CD4-positive, alpha-beta T cell treated with Interferon gamma for 1 hour (primary cell): ENCODE measurements around the gene REP15.
"Not testable (repeated sequence)": the region's sequence is repeated elsewhere in the genome, so short reads cannot be mapped to it uniquely, and the experiment has no call there.

Experiments used
- DNase-seq: peaks from one replicate; pipeline ENCODE4 v3.0.0-alpha.2; 2020

The REP15 gene

GRCh38 chr12:27703720-27704452 is 7.6 kb downstream of the REP15 start:
- peak; percentile 50 for DNase-seq

- no peak for DNase-seq
Measured at GRCh38 chr12:27705263-27705662, 9.0 kb downstream of the REP15 start.

- DNase-seq: no peak
Measured at GRCh38 chr12:27707216-27707615, 11.0 kb downstream of the REP15 start.

- DNase-seq: no peak
Measured at GRCh38 chr12:27709212-27709931, 13.1 kb downstream of the REP15 start.

- no peak for DNase-seq
Measured at GRCh38 chr12:27709932-27710591, 13.8 kb downstream of the REP15 start.

GRCh38 chr12:27710592-27711316 is 14.5 kb downstream of the REP15 start, which contains the start of gene MRPS35:
Gene MRPS35 (plus strand): TSS chr12:27710832. CDS start chr12:27710844, 12 bp downstream.
- DNase-seq: peak; percentile 87

- no peak for DNase-seq
Measured at GRCh38 chr12:27711317-27711682, 15.1 kb downstream of the REP15 start.

GRCh38 chr12:27711967-27712366 is 15.7 kb downstream of the REP15 start:
- no peak for DNase-seq

- no peak for DNase-seq
Measured at GRCh38 chr12:27723212-27723611, 27.0 kb downstream of the REP15 start.

GRCh38 chr12:27730097-27730588 is 33.9 kb downstream of the REP15 start:
- no peak for DNase-seq

- DNase-seq: no peak
Measured at GRCh38 chr12:27732281-27732680, 36.0 kb downstream of the REP15 start.

GRCh38 chr12:27733052-27733656 is 36.9 kb downstream of the REP15 start:
- peak; percentile 24 for DNase-seq

- no peak for DNase-seq
Measured at GRCh38 chr12:27733791-27734190, 37.5 kb downstream of the REP15 start.

GRCh38 chr12:27734321-27734720 is 38.1 kb downstream of the REP15 start:
- DNase-seq: not testable (repeated sequence)

- no peak for DNase-seq
Measured at GRCh38 chr12:27743601-27744000, 47.4 kb downstream of the REP15 start.

GRCh38 chr12:27745734-27746133 is 49.5 kb downstream of the REP15 start:
- not testable (repeated sequence) for DNase-seq
